ENCODE data around the gene ATP6V1B1.

- TF ChIP-seq ZNF572 (CRISPR knock-in tag; IDR thresholded peaks at IDR 0.05) (no peak), ZNF275 (CRISPR knock-in tag; IDR thresholded peaks at IDR 0.05; ENCODE audit: borderline replicate concordance) (no peak), HMG20B (CRISPR knock-in tag; conservative IDR thresholded peaks at IDR 0.05) (no peak), POLR2AphosphoS5 (IDR thresholded peaks at IDR 0.05; ENCODE audit: low read depth, low read length) (no peak), CTCF (CRISPR knock-in tag; IDR thresholded peaks at IDR 0.05) (no peak), ZNF407 (CRISPR knock-in tag; IDR thresholded peaks at IDR 0.05; ENCODE audit: not compliant biosample characterization) (no peak), ZNF232 (CRISPR knock-in tag; IDR thresholded peaks at IDR 0.05; ENCODE audit: borderline replicate concordance) (no peak), ZBTB4 (CRISPR knock-in tag; IDR thresholded peaks at IDR 0.05; ENCODE audit: borderline replicate concordance) (no peak), MTF1 (CRISPR knock-in tag; IDR thresholded peaks at IDR 0.05) (no peak), EHMT2 (IDR thresholded peaks at IDR 0.05; ENCODE audit: borderline replicate concordance, low read depth, low read length) (no peak), BCL3 (CRISPR knock-in tag; IDR thresholded peaks at IDR 0.05) (no peak), ZHX1 (CRISPR knock-in tag; IDR thresholded peaks at IDR 0.05; ENCODE audit: low read depth) (no peak), ZBTB21 (CRISPR knock-in tag; IDR thresholded peaks at IDR 0.05) (no peak)
Observed at GRCh38 chr2:70930371-70931329, 5.0 kb upstream of the ATP6V1B1 start.

Measured in HepG2 (cell line).